ENCODE data around the gene LANCL3.

- TF ChIP-seq CTCF (IDR thresholded peaks at IDR 0.05), result no peak
- no peak for TF ChIP-seq POLR2AphosphoS5 (IDR thresholded peaks at IDR 0.05; ENCODE audit: low read depth, low read length)
- TF ChIP-seq TCF7L2 (IDR thresholded peaks at IDR 0.05; ENCODE audit: low read depth, low read length), result no peak
- TF ChIP-seq SIN3A (IDR thresholded peaks at IDR 0.05; ENCODE audit: borderline replicate concordance, insufficient read depth, low read depth, low read length), result no peak
- TF ChIP-seq REST (IDR thresholded peaks at IDR 0.05; ENCODE audit: insufficient read depth in 1 of 2, low read depth in 2 of 2, low read length in 1 of 2), result no peak
Observed at GRCh38 chrX:37679888-37680287, 108.4 kb downstream of the LANCL3 start.

All from Panc1 (cell line).